HEK293 (cell line): ENCODE data around the gene VWCE.

Experiments used
- CTCF ChIP-seq: fragments of 450-650 bp; formaldehyde crosslinking; IDR thresholded peaks from 2 replicates; pipeline ENCODE4 v1.5.1; 2016; ENCODE audit warnings: missing biosample characterization, missing genetic modification characterization
- HOXC10 ChIP-seq: sonication (generic); formaldehyde crosslinking; IDR thresholded peaks from 2 replicates; pipeline ENCODE4 v1.8.1; 2023; ENCODE audit warnings: mild to moderate bottlenecking, missing genetic modification reagents
- KLF16 ChIP-seq: fragments of 450-650 bp; formaldehyde crosslinking; IDR thresholded peaks from 2 replicates; pipeline ENCODE4 v1.5.1; 2017; ENCODE audit warnings: missing biosample characterization, missing genetic modification characterization
- KLF17 ChIP-seq: fragments of 450-650 bp; formaldehyde crosslinking; IDR thresholded peaks from 2 replicates; pipeline ENCODE4 v1.5.1; 2016; ENCODE audit warnings: missing biosample characterization, missing genetic modification characterization
- PBX3 ChIP-seq: sonication (generic); formaldehyde crosslinking; IDR thresholded peaks from 2 replicates; pipeline ENCODE4 v1.8.1; 2022; ENCODE audit warnings: mild to moderate bottlenecking, moderate library complexity, missing genetic modification reagents
- PRDM10 ChIP-seq: fragments of 450-650 bp; formaldehyde crosslinking; IDR thresholded peaks from 2 replicates; pipeline ENCODE4 v1.5.1; 2016; ENCODE audit warnings: missing biosample characterization, missing genetic modification characterization
- REPIN1 ChIP-seq: fragments of 450-650 bp; formaldehyde crosslinking; IDR thresholded peaks from 2 replicates; pipeline ENCODE4 v1.5.1; 2017; ENCODE audit warnings: missing biosample characterization, missing genetic modification characterization, low read depth
- REST ChIP-seq: fragments of 450-650 bp; formaldehyde crosslinking; IDR thresholded peaks from 2 replicates; pipeline ENCODE4 v1.5.1; 2016; ENCODE audit warnings: missing biosample characterization, missing genetic modification characterization
- SCRT2 ChIP-seq: fragments of 450-650 bp; formaldehyde crosslinking; IDR thresholded peaks from 2 replicates; pipeline ENCODE4 v1.5.1; 2016; ENCODE audit warnings: missing biosample characterization, missing genetic modification characterization
- WT1 ChIP-seq: fragments of 450-650 bp; formaldehyde crosslinking; IDR thresholded peaks from 2 replicates; pipeline ENCODE4 v1.5.1; 2016; ENCODE audit warnings: missing biosample characterization, missing genetic modification characterization
- ZBTB20 ChIP-seq: fragments of 450-650 bp; formaldehyde crosslinking; IDR thresholded peaks from 2 replicates; pipeline ENCODE4 v1.5.1; 2016; ENCODE audit warnings: missing biosample characterization, missing genetic modification characterization
- ZBTB8A ChIP-seq: fragments of 450-650 bp; formaldehyde crosslinking; IDR thresholded peaks from 2 replicates; pipeline ENCODE4 v1.5.1; 2016; ENCODE audit warnings: missing biosample characterization, missing genetic modification characterization
- ZEB2 ChIP-seq: fragments of 450-650 bp; formaldehyde crosslinking; IDR thresholded peaks from 2 replicates; pipeline ENCODE4 v1.5.1; 2016; ENCODE audit warnings: missing biosample characterization, missing genetic modification characterization
- ZIC2 ChIP-seq: fragments of 450-650 bp; formaldehyde crosslinking; IDR thresholded peaks from 2 replicates; pipeline ENCODE4 v1.5.1; 2016; ENCODE audit warnings: missing biosample characterization, missing genetic modification characterization
- ZNF112 ChIP-seq: fragments of 450-650 bp; formaldehyde crosslinking; IDR thresholded peaks from 2 replicates; pipeline ENCODE4 v1.5.0; 2017; ENCODE audit warnings: missing biosample characterization, missing genetic modification characterization
- ZNF146 ChIP-seq: fragments of 450-650 bp; formaldehyde crosslinking; IDR thresholded peaks from 2 replicates; pipeline ENCODE4 v1.5.1; 2016; ENCODE audit warnings: missing biosample characterization, missing genetic modification characterization
- ZNF16 ChIP-seq: fragments of 450-650 bp; formaldehyde crosslinking; IDR thresholded peaks from 2 replicates; pipeline ENCODE4 v1.5.1; 2016; ENCODE audit warnings: low read depth, missing biosample characterization, missing genetic modification characterization
- ZNF214 ChIP-seq: fragments of 450-650 bp; formaldehyde crosslinking; IDR thresholded peaks from 2 replicates; pipeline ENCODE4 v1.5.1; 2017; ENCODE audit warnings: missing biosample characterization, mild to moderate bottlenecking, missing genetic modification characterization, borderline replicate concordance
- ZNF280C ChIP-seq: fragments of 450-650 bp; formaldehyde crosslinking; IDR thresholded peaks from 2 replicates; pipeline ENCODE4 v1.5.1; 2016; ENCODE audit warnings: missing biosample characterization, missing genetic modification characterization
- ZNF292 ChIP-seq: fragments of 450-650 bp; formaldehyde crosslinking; IDR thresholded peaks from 2 replicates; pipeline ENCODE4 v1.5.1; 2016; ENCODE audit warnings: low read depth, missing biosample characterization, missing genetic modification characterization, borderline replicate concordance
- ZNF311 ChIP-seq: fragments of 450-650 bp; formaldehyde crosslinking; IDR thresholded peaks from 2 replicates; pipeline ENCODE4 v1.5.1; 2017; ENCODE audit warnings: missing biosample characterization, missing genetic modification characterization, borderline replicate concordance
- ZNF350 ChIP-seq: fragments of 450-650 bp; formaldehyde crosslinking; IDR thresholded peaks from 2 replicates; pipeline ENCODE4 v1.5.0; 2017; ENCODE audit warnings: missing biosample characterization, mild to moderate bottlenecking, missing genetic modification characterization
- ZNF433 ChIP-seq: fragments of 450-650 bp; formaldehyde crosslinking; IDR thresholded peaks from 2 replicates; pipeline ENCODE4 v1.5.1; 2016; ENCODE audit warnings: missing biosample characterization, missing genetic modification characterization, low read depth
- ZNF571 ChIP-seq: fragments of 450-650 bp; formaldehyde crosslinking; IDR thresholded peaks from 2 replicates; pipeline ENCODE4 v1.5.0; 2017; ENCODE audit warnings: missing biosample characterization, missing genetic modification characterization
- ZNF768 ChIP-seq: fragments of 450-650 bp; formaldehyde crosslinking; IDR thresholded peaks from 2 replicates; pipeline ENCODE4 v1.5.1; 2018; ENCODE audit warnings: missing biosample characterization, mild to moderate bottlenecking, missing genetic modification characterization
- ZNF777 ChIP-seq: fragments of 450-650 bp; formaldehyde crosslinking; IDR thresholded peaks from 2 replicates; pipeline ENCODE4 v1.5.1; 2017; ENCODE audit warnings: missing biosample characterization, missing genetic modification characterization, borderline replicate concordance

The VWCE gene

GRCh38 chr11:61293867-61294716 is 1.0 kb downstream of the VWCE start (continued):
- no peak for TF ChIP-seq ZNF433 (tag by site-specific recombination)
- no peak for TF ChIP-seq ZNF768 (tag by site-specific recombination)
- TF ChIP-seq KLF16 (tag by site-specific recombination) = peak; percentile 47; the same call in 1 of the 2 replicates
- TF ChIP-seq CTCF (tag by site-specific recombination) = 0 out of 2 replicates have a peak, but pooled peaks have one; percentile 13
- TF ChIP-seq ZNF292 (tag by site-specific recombination) = no peak
- peak; percentile 84 for TF ChIP-seq SCRT2 (tag by site-specific recombination)
- TF ChIP-seq ZNF571 = no peak
- TF ChIP-seq ZNF311 (tag by site-specific recombination) = no peak
- no peak for TF ChIP-seq ZNF777 (tag by site-specific recombination)
- TF ChIP-seq WT1 = peak; percentile 17; the same call in 1 of the 2 replicates
- TF ChIP-seq ZIC2 (tag by site-specific recombination) = peak; percentile 95
- peak; percentile 96 for TF ChIP-seq ZBTB20 (tag by site-specific recombination)
- TF ChIP-seq ZNF146 (tag by site-specific recombination) = no peak
- TF ChIP-seq ZNF280C (tag by site-specific recombination) = no peak
- TF ChIP-seq ZNF112 (tag by site-specific recombination) = no peak
- peak; percentile 58 for TF ChIP-seq ZEB2 (tag by site-specific recombination)
- TF ChIP-seq REST = no peak
- no peak for TF ChIP-seq ZNF16
- peak; percentile 96 for TF ChIP-seq PRDM10 (tag by site-specific recombination)
- TF ChIP-seq PBX3 (CRISPR knock-in tag) = peak; percentile 38; the same call in 1 of the 2 replicates
- no peak for TF ChIP-seq REPIN1 (tag by site-specific recombination)
- TF ChIP-seq ZNF214 = no peak
- no peak for TF ChIP-seq ZNF350 (tag by site-specific recombination)
- 0 out of 2 replicates have a peak, but pooled peaks have one; percentile 16 for TF ChIP-seq KLF17 (tag by site-specific recombination)
- TF ChIP-seq HOXC10 (CRISPR knock-in tag) = no peak
- no peak for TF ChIP-seq ZBTB8A
